Stimulated activated CD8-positive, alpha-beta memory T cell treated with anti-CD3 and anti-CD28 coated beads, Interleukin-15, amount 100 ng/mL, for 24 hours (primary cell): ENCODE measurements around the gene POGK.
A peak's percentile ranks its signal among the peaks of the same experiment; 100 is the strongest.
"Not testable (repeated sequence)": the region's sequence is repeated elsewhere in the genome, so short reads cannot be mapped to it uniquely, and the experiment has no call there.

ENCODE experiments used
- DNase-seq: peaks from one replicate; pipeline ENCODE4 v3.0.0-alpha.2; 2020; ENCODE audit warnings: low read depth

POGK gene

GRCh38 chr1:166857995-166858394 lies 18.7 kb downstream of the POGK start:
- DNase-seq: no peak

- no peak for DNase-seq
These were observed 19.6 kb downstream of the POGK start for GRCh38 chr1:166858726-166859419.

- no peak for DNase-seq
These were observed 20.3 kb downstream of the POGK start for GRCh38 chr1:166859597-166859996.

- DNase-seq: no peak
These were observed 26.7 kb downstream of the POGK start for GRCh38 chr1:166865926-166866325.

- no peak for DNase-seq
These were observed 29.4 kb downstream of the POGK start for GRCh38 chr1:166868639-166869038.

GRCh38 chr1:166869318-166870099 lies 30.2 kb downstream of the POGK start:
- DNase-seq: no peak

- DNase-seq: no peak
These were observed 31.3 kb downstream of the POGK start for GRCh38 chr1:166870584-166870983.

- DNase-seq: no peak
These were observed 35.2 kb downstream of the POGK start for GRCh38 chr1:166874464-166874863.

GRCh38 chr1:166875302-166875733 lies 36.0 kb downstream of the POGK start:
- DNase-seq: no peak

- peak; percentile 92 for DNase-seq
These were observed 36.7 kb downstream of the POGK start, which contains the start of gene TADA1 for GRCh38 chr1:166875734-166876539. TADA1 (minus strand) TSS chr1:166876264; CDS start chr1:166876233, 31 bp downstream.

GRCh38 chr1:166876540-166876838 lies 37.2 kb downstream of the POGK start:
- DNase-seq: no peak

- not testable (repeated sequence) for DNase-seq
These were observed 39.1 kb downstream of the POGK start for GRCh38 chr1:166878173-166878917.

- DNase-seq: no peak
These were observed 43.6 kb downstream of the POGK start for GRCh38 chr1:166882893-166883292.

GRCh38 chr1:166884040-166884642 lies 44.9 kb downstream of the POGK start:
- DNase-seq: no peak

- DNase-seq: no peak
These were observed 45.7 kb downstream of the POGK start for GRCh38 chr1:166884971-166885370.

GRCh38 chr1:166888373-166889111 lies 49.3 kb downstream of the POGK start:
- DNase-seq: no peak

GRCh38 chr1:166889776-166890175 lies 50.5 kb downstream of the POGK start:
- DNase-seq: no peak

GRCh38 chr1:166895766-166896165 lies 56.5 kb downstream of the POGK start:
- no peak for DNase-seq

- DNase-seq: no peak
These were observed 60.5 kb downstream of the POGK start for GRCh38 chr1:166899769-166900168.

- no peak for DNase-seq
These were observed 61.7 kb downstream of the POGK start for GRCh38 chr1:166900987-166901386.

GRCh38 chr1:166902279-166902678 lies 63.0 kb downstream of the POGK start:
- no peak for DNase-seq
